Measurements from ENCODE around the gene ROBO1. TPM values are rescaled to one million over a fixed set of nuclear protein-coding genes. Genes with fewer than 3 reads are reported as not detected.

The ROBO1 gene
- total RNA-seq, 1 experiment from 2014 or later, result 11.2 TPM

DNA sequence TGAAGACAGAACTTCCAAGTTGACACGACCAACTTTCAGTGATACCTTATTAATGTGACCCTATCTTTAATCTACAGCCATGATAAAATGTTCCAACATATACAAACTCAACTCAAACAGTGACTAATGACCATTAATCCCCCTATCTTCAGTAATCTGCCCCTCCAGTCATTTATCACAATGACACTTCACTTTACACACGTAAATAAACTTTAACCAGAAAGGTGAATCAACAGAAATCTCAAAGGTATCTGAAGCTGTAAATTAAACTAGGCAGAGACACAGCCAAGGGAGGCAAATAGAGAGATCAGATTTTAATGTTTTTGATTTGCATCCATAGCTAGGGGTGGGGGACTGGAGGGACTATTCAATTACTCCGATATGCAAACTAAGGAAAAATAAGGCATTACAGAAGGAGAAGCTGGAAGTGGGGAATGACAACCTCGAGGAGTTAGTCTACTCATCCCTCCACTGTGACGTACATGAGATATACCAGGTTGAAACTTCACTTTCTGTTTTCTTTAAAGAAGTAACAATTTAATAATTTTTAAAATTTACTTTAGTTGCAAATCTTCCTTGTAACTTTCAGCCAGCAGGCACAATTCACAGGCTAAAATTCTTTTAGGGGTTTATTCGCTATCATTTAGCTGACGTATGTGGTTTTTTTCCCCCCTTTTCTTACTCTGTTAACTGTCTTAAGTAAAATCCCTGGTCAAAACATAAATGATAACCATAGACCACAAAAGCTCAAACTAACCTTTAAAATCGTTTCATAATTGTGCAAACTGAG lies 751.0 kb downstream of the ROBO1 start:
- no peak for DNase-seq (ENCODE audit: low spot score)

DNA sequence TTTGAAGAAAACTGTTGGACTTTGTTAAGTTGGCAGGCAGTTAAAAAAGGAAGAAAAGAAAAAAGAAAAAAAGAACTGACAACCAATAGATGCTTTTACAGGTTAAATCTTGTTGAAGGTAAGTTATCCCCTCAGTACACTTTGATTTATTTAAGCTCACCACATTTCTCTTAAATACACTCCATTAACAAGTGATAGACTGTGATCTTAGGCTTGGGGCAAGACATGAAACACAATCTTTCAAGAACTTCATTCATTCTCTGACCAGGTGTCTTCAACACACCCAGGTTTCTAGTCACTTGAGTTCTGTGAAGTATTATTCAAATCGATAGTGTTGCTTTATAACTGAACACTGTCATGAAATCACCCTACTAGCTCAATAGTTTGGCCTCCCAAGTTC lies 751.9 kb downstream of the ROBO1 start:
- no peak for DNase-seq (ENCODE audit: low spot score)

DNA sequence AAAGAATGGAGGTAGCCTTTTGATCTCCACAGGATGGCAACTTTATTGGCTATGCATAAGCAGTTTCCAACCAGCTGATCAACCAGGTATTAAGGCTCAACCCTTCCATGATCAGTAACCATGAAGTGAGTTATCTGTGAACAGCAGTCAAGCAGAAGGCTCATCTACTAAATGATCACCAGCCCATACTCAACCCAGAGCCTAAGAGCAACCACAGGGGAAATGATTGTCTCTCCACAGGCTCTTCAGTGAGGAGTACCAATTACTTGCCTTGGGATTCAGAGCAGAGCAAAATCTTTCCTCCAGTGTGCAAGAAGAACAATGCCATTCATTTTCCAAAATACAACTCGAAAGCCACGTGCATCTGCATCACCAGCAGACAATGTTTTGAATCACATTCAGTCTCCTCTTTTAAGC lies 754.8 kb downstream of the ROBO1 start:
- no peak for DNase-seq (ENCODE audit: low spot score)

DNA sequence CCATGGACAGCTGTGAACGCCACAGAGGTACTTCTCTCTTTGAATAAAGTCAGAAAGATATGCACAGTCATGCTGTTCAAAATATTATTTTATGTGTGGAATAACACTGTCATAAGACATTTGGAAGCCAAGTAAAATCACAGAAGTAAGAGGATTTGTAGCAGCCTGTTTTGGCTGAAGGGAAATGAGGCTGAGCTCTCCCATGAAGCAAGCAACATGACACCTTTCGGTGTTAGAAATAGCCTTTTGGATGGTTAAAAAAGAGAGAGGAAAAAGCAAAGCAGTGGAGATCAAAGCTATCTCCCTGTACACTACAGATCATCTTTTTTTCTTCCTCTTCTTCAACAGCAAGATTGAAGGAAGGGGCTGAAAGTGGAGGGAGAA lies 755.3 kb downstream of the ROBO1 start:
- DNase-seq (ENCODE audit: low spot score), result no peak

DNA sequence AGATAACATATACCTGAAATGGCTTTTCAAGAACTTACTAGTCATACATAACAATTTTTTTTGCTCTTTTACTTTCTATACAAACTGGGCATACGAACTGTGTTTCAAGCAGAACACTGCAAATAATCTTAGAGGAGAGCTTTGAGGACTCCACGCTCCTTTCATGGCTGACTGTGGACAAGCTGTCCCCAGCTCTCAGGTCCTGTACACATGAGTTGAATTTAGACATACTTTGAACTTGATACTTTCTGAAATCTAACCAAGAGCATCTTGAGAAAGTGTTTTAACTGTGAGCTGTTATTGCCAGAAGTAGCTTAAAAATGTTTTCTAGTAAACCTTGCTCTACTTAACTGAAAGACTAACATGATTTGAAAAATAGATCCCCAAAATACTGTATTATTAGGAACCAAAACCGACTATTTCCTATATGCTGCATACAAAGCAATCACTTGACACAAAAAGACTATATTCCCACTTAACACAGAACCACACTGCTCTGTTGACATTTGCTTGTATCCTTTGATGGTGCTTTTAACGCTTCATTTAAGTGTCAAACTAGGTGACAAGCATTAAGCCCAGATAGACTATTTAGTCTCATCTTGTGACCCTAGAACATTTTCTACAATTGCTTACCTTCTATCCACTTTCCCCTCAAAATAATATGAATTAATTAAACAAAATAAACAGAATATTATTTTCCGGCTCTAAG lies 755.8 kb downstream of the ROBO1 start:
- DNase-seq (ENCODE audit: low spot score), result no peak

DNA sequence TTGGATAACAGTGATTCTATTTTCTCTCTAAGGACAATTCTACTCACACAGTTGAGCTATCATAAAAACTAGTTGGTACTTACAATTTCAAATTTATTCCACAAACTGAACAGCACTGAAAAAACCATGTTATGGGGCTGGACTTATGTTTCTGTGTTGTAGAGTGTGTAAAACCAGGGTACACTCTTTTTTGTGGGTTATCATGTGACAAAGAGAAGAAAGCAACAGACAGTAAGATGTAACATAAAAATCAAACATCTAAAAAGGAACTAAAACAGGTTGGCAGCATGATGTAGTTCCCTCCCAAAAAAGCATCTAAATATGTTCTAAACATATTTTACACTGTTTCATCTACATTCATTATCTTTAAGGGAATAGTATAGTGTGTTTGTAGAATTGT lies 757.9 kb downstream of the ROBO1 start:
- DNase-seq (ENCODE audit: low spot score), result no peak

DNA sequence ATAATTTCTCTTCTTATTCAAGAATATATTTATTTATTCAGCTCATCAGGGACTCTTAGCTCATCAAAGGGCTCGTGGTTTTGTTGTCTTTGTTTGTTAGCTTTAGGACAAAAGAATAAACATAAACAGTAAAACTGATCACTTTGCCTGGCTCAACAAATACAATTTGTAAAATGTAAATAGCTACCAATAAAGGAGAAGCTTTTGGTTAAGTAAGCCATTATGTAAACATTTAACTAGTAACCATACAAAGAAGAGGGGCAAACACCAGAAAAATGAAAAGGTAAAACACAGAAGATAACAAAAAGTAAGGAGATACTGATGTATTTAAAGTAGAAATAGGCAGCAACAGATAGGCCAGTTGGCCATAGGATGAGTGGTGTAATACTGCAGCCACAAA lies 761.7 kb downstream of the ROBO1 start:
- no peak for DNase-seq (ENCODE audit: low spot score)

DNA sequence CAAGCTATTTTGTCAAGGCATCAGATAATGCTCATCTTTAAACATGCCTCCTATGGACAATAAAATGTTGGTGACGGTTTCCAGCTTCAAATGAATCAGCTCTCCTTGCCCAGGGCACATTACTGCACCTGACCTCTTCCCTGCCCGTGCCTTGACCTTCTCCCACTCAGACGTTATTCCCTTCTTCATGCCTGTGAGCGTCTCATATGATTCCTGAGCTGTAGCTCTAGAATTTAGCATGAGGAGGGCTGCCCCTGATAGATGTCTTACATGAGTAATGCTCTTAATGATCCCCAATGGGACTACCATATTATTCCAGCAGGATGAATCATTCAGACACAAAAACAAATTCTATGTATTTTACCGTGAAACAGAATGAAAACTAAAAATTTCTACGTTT lies 762.7 kb downstream of the ROBO1 start:
- DNase-seq (ENCODE audit: low spot score), result no peak

DNA sequence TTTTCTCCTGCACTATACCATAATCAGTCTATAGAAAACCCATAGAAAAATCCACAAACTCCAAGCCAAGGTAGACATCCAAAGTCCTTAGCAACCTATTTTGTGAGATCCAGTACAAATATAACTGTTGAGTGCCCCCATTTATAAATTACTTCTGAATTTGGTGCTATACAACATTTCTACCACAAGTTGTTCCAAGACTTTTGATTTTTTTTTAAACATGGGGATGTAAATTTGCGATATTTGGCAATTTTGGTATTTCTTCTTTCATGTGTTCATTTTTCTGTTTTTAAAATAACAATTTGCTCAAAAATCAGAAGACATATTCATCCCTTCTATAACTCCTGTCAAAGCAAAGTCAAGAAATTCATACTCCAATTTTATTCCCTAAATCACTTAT lies 763.8 kb downstream of the ROBO1 start:
- no peak for DNase-seq (ENCODE audit: low spot score)

DNA sequence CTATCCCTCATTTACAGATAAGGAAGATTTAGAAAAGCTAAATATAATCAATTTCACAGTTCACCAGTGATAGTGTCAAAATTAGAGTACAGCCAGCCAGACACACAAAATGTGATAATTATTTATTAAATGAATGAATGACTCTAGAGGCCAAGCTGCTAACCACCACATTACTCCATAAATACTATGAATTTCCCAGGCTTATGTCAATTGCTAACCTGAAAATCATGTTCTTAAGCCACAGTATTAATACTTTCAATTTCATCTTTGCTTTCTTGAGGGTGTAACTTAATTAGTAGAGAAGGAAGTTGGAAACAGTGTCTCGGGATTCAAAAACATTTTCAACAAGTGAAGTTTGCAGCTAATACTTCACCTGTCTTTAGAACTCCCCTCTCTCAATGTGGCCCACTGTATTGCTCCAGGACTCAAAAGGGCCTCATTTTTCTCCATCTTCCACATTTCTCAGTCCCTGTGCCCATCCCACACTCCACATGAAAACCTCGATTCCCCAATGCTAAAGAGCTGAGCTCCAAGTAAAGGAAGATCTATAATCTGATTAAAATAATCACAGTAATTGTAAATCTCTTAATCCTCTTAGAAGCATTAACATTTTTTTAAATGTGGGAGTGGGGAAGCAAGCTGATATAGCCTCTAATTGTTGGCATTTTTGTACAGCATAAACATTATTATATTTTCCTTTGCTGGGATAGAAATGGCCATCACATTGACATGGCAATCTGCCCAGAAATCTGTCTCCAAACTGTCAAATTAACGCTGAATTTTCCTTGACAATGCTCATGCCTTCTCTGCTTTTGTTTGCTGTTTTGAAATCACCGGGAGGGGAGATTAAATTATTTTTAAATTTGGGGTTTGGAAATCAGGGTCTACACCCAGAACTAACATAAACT lies 765.1 kb downstream of the ROBO1 start:
- DNase-seq (ENCODE audit: low spot score), result no peak

DNA sequence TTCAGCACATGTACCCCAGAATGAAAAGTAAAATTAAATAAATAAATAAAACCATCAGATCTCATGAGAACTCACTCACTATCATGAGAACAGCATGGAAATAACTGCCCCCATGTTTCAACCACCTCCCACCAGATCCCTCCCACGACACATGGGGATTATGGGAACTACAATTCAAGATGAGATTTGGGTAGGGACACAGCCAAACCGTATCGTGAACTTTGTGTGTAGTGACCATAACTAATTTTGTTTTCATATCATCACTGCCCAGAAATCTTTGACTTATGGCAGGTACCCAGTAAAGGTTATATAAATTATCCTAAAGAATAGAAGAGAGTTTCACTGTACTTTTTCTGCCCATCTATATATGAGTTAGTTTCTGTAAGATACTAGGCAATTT lies 766.5 kb downstream of the ROBO1 start:
- no peak for DNase-seq (ENCODE audit: low spot score)

DNA sequence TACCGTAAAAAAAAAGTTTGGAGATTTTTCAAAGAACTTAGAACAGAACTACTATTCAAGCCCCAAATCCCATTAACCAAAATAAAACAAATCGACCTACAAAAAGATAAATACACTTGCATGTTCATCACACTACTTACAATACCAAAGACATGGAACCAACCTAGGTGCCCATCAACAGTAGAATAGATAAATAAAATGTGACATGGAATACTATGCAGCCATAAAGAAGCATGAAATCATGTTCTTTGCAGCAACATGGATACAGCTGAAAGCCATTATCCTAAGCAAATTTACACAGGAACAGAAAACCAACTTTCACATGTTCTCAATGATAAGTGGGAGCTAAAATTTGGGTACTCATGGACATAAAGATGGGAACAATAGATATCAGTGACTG lies 768.7 kb downstream of the ROBO1 start:
- DNase-seq (ENCODE audit: low spot score), result no peak

DNA sequence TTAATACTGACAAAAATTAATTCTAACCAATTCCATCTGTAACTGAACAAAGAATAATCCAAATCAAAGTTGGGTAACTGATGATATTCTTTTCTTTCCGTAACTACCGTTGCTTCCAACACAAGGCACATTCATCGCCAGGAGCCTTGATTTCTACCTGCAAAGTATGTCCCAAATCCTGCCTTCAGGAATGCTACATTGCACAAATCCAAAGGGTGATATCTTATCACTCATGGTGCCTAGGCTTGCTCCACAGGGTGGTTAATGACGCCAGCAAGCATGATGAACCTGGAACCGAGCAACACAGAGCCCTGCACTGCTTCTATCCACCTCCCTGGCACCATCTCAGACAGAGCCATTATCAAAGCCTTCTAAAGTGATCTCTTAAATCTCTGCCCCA lies 772.7 kb downstream of the ROBO1 start:
- no peak for DNase-seq (ENCODE audit: low spot score)

DNA sequence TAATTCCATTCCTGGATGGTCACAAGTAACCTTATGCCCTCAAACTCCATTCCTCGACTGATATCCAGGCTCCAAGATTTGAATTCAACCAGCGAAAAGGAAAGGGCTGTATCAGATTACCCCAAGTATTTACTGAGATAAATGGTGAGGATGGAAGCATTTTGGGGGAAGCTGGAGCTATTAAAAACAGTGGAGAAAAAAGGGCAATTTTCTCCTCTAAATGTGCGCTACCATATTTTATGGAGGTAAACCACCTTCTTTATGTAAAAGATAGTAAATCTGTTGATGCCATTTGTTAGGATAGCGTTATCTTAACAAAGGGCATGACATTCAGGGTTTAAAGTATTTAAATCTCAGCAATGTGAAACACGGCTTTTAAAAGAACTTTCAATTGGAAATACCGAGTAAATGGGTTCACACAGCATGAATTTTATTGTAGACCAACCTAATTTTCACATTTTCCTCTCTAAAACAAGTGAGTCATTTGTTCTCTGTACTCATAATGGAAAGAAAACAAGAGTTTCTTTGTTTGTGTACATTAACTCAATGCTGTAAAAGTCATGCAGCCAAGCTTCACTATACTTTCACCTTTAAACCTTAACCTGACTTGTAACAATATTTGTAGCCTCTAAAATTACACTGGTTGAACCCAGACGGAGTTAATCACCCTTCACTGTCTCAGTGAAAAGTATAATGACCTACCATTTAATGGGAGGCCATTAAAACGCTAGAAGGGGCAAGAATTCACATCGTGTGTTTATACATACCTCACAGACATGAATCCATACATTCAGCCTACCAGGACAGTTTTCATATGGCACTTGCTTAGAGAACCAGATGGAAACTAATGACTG lies 773.4 kb downstream of the ROBO1 start:
- no peak for DNase-seq (ENCODE audit: low spot score)

DNA sequence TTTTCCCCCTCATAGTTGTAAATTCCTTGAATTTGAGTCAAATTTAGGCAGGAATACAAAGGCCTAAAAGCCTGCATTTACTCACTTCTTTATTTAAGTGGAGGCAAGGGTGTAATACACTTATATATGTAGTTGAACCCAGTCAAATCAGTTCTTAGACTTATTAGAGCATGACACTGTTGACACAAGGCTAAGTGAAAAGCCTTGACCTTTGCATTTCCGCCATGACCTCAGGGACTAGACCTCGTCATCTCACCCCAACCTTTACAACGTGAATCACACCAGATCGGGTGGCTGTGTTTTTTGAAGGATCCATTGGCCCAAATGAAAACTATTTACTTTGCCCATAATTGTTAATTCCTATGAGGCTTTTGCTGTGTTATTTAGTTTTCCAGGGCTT lies 774.4 kb downstream of the ROBO1 start:
- no peak for DNase-seq (ENCODE audit: low spot score)

DNA sequence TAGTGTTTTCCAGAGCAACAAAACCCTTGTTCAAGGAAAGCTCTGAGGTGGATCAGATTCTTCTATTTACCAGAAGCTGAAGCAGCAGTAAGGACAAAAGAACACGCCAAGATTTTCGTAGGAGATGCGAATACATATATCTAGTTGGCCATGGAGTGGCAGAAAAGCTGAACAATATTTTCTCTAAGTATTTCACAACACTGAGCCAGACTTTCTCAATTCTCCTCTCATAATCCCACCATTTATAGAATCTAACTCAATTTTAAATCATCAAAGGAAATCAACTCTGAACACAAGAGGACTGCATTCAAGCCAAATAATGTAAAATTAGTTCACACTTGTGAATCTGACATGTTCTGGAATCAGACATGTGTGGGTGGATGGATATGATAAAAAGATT lies 775.0 kb downstream of the ROBO1 start:
- no peak for DNase-seq (ENCODE audit: low spot score)

DNA sequence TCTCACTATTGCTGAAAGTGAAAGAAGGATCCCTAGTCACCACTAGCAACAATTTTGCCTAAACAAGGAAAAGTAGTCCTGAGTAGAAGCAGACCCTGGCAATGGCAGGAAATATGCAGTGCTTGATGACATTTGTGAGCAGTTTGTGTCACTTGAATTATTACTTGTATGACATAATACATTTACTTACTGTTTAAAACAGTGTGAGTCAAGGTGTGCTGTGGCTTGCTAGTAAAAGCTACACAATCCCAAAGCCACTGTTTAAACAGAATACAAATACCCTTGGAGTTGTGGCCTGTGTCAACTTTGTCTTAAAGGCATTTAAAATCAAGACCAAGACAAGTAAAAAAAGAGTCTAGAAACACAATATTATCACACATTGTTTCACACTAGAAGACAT lies 775.4 kb downstream of the ROBO1 start:
- no peak for DNase-seq (ENCODE audit: low spot score)

DNA sequence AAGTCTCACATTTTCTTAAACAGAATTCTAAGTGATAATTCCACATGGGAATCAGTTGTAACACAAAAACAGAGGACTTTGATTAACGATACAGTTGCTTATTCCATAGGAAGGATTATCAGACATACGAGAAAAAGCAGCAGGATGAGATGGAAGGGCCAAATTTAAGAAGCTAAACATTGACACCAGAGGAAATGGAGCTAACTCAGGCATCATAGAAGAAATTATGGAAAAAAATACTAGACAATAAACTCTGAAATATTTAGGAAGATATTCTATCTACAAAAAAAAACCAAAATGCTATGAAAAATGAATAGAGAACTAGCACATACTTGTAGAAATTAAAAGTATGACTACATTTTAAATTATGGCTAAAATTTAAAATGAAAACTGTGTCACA lies 776.1 kb downstream of the ROBO1 start:
- no peak for DNase-seq (ENCODE audit: low spot score)

DNA sequence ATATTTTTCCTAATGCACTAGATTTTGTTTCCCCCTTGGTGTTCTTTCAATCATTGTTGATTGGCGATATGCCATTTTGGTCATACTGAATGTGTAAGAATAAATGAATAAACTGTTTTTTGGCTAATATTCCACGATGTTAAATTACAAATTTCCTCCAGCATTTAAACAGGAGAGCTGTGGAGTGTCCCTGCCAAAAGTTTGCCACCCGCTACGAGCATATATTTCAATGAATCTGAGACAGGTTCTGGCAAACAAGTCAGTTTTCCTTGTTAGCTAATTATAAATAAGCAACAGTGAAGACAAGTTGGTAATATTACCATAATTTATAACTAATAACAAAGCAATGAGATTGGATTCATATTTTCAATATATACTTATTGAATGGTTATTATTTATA lies 777.6 kb downstream of the ROBO1 start:
- no peak for DNase-seq (ENCODE audit: low spot score)

DNA sequence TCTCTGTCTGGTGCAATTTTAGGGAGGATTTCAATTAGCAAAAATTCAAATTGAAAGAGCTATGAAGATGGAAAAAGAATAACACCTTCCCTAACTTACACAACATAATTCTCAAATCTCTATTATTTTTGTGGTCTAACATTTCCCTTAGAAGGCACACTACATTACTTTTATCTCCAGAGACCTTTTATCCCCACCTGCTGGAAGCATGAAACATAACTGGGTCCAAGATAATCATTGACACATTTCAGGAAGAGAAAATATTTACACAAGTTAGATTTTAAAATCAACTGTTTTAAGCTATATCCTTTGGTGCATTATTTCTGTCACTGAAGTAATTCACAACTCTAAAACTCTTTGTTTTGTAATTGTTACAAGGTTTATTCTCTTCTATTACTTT lies 779.5 kb downstream of the ROBO1 start:
- no peak for DNase-seq (ENCODE audit: low spot score)

DNA sequence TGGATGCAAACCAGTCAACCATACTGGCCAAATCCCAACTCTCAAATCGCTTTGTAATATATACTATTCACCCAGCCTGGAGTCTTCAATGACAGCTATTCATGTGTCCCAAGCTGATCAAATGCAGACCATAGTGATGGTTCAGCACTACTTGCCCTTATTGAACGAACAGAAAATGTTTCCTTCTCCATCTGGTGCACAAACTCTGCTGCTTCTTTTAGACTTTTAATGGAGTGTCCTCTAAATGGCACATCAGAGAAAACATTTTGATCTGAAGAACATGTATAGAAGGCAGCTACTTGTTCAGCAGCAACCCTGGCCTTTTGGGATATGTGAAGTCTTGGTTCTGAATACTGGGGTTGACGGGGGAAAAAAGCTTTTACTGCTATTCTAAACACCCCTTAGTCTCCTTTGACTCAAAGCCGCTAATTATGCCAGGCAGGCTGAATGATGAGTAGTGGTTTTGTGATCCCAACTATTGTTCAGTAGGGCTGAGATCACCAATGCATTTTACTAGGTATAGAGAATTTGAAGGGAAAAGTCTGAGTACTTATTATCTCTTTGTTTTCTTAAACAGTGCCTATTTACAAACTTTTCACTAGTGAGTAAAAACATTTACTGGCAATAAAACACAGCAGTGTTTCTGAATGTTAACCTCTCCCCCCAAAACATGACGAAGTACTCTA lies 781.2 kb downstream of the ROBO1 start:
- DNase-seq (ENCODE audit: low spot score), result no peak
